VCaP (cell line): ENCODE data around the gene AOAH.
"Not testable (repeated sequence)": the region's sequence is repeated elsewhere in the genome, so short reads cannot be mapped to it uniquely, and the experiment has no call there.

Experiments used
- H3K27ac ChIP-seq: fragments of 450-650 bp; 2 replicates; pipeline ENCODE4 v1.5.1; 2017
- CTCF ChIP-seq: fragments of 450-650 bp; conservative IDR thresholded peaks from 2 replicates; pipeline ENCODE4 v1.5.1; 2017; ENCODE audit warnings: mild to moderate bottlenecking, moderate library complexity

The AOAH gene

DNA sequence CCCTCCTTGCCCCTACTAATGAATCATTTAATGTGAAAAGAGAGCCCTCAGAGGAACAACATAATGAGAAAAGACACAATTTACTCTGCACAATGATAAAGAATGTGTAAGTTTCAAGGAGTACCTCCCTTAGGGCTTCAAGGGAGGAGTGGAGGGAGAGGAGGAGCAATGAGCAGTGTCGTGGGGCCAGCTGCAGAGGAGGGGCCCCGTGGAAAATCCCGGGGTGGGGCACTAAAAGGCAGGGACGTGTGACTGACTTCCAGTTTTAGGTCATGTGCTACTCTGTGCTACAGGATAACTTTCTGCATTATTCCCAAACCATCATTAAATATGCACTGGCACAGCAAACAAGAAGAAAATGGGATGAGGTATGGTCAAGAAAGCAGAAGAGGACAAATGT is 226.5 kb downstream of the AOAH start:
- no peak overlapping the region for H3K27ac ChIP-seq
- no peak for TF ChIP-seq CTCF

GRCh38 chr7:36497176-36497575 is 227.1 kb downstream of the AOAH start:
- not testable (repeated sequence) for H3K27ac ChIP-seq

DNA sequence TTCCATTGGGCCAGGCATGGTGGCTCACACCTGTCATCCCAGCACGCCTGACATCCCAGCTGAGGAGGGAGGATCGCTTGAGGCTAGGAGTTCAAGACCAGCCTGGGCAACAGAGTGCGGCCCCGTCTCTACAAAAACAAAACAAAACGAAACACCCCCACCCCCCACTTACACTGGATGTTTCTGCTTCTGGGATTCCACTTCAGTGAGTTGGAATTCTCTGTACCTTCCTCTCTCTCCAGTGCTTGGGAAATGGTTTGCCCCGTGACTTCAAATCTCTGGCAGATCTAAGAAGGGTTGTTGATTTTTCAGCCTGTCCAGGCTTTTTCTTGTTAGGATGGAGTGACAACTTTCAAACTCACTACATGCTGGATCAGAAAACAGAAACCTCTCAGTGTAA is 227.7 kb downstream of the AOAH start:
- H3K27ac ChIP-seq, result no peak overlapping the region
- TF ChIP-seq CTCF, result no peak

DNA sequence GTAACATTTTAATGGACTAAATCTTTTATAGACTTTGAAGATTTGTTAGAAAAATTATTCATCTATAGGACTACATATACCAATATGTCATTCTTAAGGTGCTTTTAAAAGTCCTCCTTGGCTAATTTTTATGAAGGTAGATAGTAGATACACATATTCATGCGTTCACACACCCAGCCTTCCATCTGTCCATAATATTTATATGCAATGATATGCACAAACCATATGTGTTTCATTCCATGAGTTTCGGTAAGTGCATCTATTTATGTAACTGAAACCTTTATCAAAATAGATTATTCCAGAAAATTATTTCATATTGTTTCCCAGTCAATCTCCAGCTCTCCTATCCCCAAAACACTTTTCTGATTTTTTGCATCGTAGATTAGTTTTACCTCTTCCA is 233.0 kb downstream of the AOAH start:
- no peak for TF ChIP-seq CTCF
- peak overlapping the region; percentile 34 for H3K27ac ChIP-seq

DNA sequence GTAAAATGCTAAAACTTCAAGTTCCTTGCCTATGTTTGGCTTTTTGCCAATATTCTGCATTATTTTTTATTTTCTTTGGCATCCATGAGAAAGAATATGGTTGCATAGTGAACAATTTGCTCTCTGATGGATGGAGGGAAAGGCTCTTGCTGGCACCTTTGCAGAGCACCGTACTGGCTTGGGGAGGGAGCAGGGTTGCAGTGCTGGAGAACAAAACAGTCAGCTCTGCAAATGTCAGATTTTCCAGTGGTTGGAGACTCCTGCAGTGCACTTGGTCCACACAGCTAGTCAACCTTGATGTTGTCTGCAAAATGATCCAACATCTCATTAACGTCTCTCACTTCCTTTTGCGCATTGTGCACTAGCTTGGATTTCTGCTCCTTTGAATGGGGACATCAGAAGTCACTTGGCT is 233.9 kb downstream of the AOAH start:
- no peak for TF ChIP-seq CTCF
- H3K27ac ChIP-seq, result peak overlapping the region; percentile 34

- not testable (repeated sequence) for H3K27ac ChIP-seq
These were observed 235.6 kb downstream of the AOAH start for GRCh38 chr7:36488672-36489071.

GRCh38 chr7:36487756-36488336 is 236.4 kb downstream of the AOAH start:
- no peak overlapping the region for H3K27ac ChIP-seq
- peak; percentile 87 for TF ChIP-seq CTCF

DNA sequence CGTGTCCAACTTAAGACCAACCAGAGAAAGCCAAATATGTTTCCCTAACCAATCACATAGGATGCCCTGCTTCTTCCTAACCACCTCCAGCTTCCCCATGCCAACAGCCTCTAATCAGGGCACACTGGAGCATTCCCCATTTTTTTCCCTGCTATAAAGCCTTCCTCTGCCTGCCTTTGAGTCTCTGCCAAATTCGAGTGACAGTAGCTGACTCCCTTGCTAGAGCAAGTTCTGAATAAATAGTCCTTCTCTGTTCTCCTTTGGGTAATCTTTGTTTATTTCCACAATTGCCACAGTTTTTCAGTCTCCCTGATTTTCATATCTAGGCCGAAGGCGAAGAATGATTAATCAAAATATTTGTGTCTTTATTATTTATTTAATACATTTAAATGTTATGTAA is 238.0 kb downstream of the AOAH start:
- H3K27ac ChIP-seq, result no peak overlapping the region

More for the DNA sequence above, 238.0 kb downstream of the AOAH start:
- TF ChIP-seq CTCF, result no peak
